Liver (tissue), 9 donors: Measurements from ENCODE around the gene TSKS. TPM values are rescaled to one million over a fixed set of nuclear protein-coding genes. Genes with fewer than 3 reads are reported as not detected.

ENCODE experiments used
- DNase-seq: peaks from one replicate; pipeline ENCODE4 v3.0.0-alpha.2; 2017; ENCODE audit warnings: low spot score
- H3K27ac ChIP-seq, 2 donors: one replicate each; pipeline ENCODE4 v1.7.0; 2013; ENCODE audit warnings: inconsistent platforms in 2 of 2, low read length in 2 of 2, control low read depth in 1 of 2, low read depth in 1 of 2, mild to moderate bottlenecking in 1 of 2
- H3K27me3 ChIP-seq, 4 donors: one replicate each; pipeline versions ENCODE4 v1.6.1 to v1.7.0; 2013; ENCODE audit warnings: low read length in 3 of 4, inconsistent platforms in 1 of 4, mild to moderate bottlenecking in 1 of 4, moderate library complexity in 1 of 4; ENCODE audit not compliant: control insufficient read depth in 4 of 4, insufficient read depth in 4 of 4
- H3K36me3 ChIP-seq, 4 donors: one replicate each; pipeline versions ENCODE4 v1.6.1 to v1.7.0; 2013; ENCODE audit warnings: low read length in 3 of 4, mild to moderate bottlenecking in 3 of 4, low read depth in 1 of 4, moderate library complexity in 1 of 4; ENCODE audit not compliant: control insufficient read depth in 4 of 4, insufficient read depth in 3 of 4
- H3K4me1 ChIP-seq, 4 donors: one replicate each; pipeline versions ENCODE4 v1.6.1 to v1.7.0; 2013; ENCODE audit warnings: low read length in 3 of 4, mild to moderate bottlenecking in 3 of 4, moderate library complexity in 1 of 4; ENCODE audit not compliant: control insufficient read depth in 4 of 4, insufficient read depth in 4 of 4
- H3K4me3 ChIP-seq, 3 donors: one replicate each; pipeline versions ENCODE4 v1.6.1 to v1.7.0; 2013; ENCODE audit warnings: low read length in 3 of 3, control low read depth in 1 of 3, low read depth in 1 of 3, mild to moderate bottlenecking in 1 of 3
- H3K9ac ChIP-seq, 2 donors: one replicate each; pipeline ENCODE4 v1.7.0; 2013; ENCODE audit warnings: low read length in 2 of 2, mild to moderate bottlenecking in 2 of 2, moderate library complexity in 2 of 2, control low read depth in 1 of 2, low read depth in 1 of 2
- H3K9me3 ChIP-seq, 4 donors: one replicate each; pipeline versions ENCODE4 v1.6.1 to v1.7.0; 2013; ENCODE audit warnings: low read length in 3 of 4; ENCODE audit not compliant: control insufficient read depth in 4 of 4
- ATF3 ChIP-seq: IDR thresholded peaks from 2 replicates; pipeline ENCODE4 v1.6.1; 2016; ENCODE audit warnings: antibody characterized with exemption
- CTCF ChIP-seq: fragments of 150-350 bp; IDR thresholded peaks from 2 replicates; pipeline ENCODE4 v1.5.1; 2017; ENCODE audit warnings: improper control_type of control experiment, low read depth, low read length; ENCODE audit not compliant: missing input control
- EGR1 ChIP-seq, 2 donors: IDR thresholded peaks; 2 replicates each; pipeline ENCODE4 v1.6.1; 2016 to 2018; ENCODE audit warnings: antibody characterized with exemption in 2 of 2, low read depth in 2 of 2
- FOXA1 ChIP-seq: IDR thresholded peaks from 2 replicates; pipeline ENCODE4 v1.6.1; 2016; ENCODE audit warnings: antibody characterized with exemption
- GABPA ChIP-seq, 2 donors: IDR thresholded peaks in 1 of 2; conservative IDR thresholded peaks in 1 of 2; 2 replicates each; pipeline ENCODE4 v1.6.1; 2016; ENCODE audit warnings: antibody characterized with exemption in 2 of 2, mild to moderate bottlenecking in 1 of 2, moderate library complexity in 1 of 2
- HNF4A ChIP-seq, 2 donors: conservative IDR thresholded peaks; 2 replicates each; pipeline ENCODE4 v1.6.1; 2016; ENCODE audit warnings: antibody characterized with exemption in 2 of 2, mild to moderate bottlenecking in 2 of 2
- HNF4G ChIP-seq: IDR thresholded peaks from 2 replicates; pipeline ENCODE4 v1.6.1; 2016; ENCODE audit warnings: antibody characterized with exemption
- JUND ChIP-seq, 2 donors: IDR thresholded peaks; 2 replicates each; pipeline ENCODE4 v1.6.1; 2016; ENCODE audit warnings: antibody characterized with exemption in 2 of 2
- MAX ChIP-seq: IDR thresholded peaks from 2 replicates; pipeline ENCODE4 v1.6.1; 2016; ENCODE audit warnings: antibody characterized with exemption
- REST ChIP-seq: IDR thresholded peaks from 2 replicates; pipeline ENCODE4 v1.6.1; 2016; ENCODE audit warnings: antibody characterized with exemption, mild to moderate bottlenecking
- SP1 ChIP-seq: IDR thresholded peaks from 2 replicates; pipeline ENCODE4 v1.6.1; 2018; ENCODE audit warnings: antibody characterized with exemption, mild to moderate bottlenecking
- TAF1 ChIP-seq: conservative IDR thresholded peaks from 2 replicates; pipeline ENCODE4 v1.6.1; 2016; ENCODE audit warnings: antibody characterized with exemption, mild to moderate bottlenecking
- YY1 ChIP-seq: IDR thresholded peaks from 2 replicates; pipeline ENCODE4 v1.6.1; 2016; ENCODE audit warnings: antibody characterized with exemption, mild to moderate bottlenecking
- ZBTB33 ChIP-seq: IDR thresholded peaks from 2 replicates; pipeline ENCODE4 v1.6.1; 2016; ENCODE audit warnings: antibody characterized with exemption
- WGBS: extraction: QIAGEN DNeasy Blood & Tissue Kit; methylation state at CpG from one replicate; pipeline ENCODE4 v1.1.7; 2013; 5-methylcytosine and 5-hydroxymethylcytosine counted together
- polyA plus RNA-seq, 2 donors: library from polyadenylated mRNA; stranded (reverse) in 1 of 2; unstranded in 1 of 2; fragments of 200-250 nt in 1 of 2; fragments of >200 nt in 1 of 2; fragmentation: Nextera tagmentation in 1 of 2; extraction: Ambion mirVana in 1 of 2; gene quantifications; one replicate each; pipeline versions ENCODE4 v1.2.1 to v1.2.3, GENCODE V29; 2013 to 2015
- total RNA-seq, 2 donors: library from RNA; depleted of rRNA; stranded (reverse); fragments of >200 nt; gene quantifications; one replicate each; pipeline ENCODE4 v1.2.3, GENCODE V29; 2014
- donor health status: healthy.
- donor health status: healthy.
- donor health status: healthy.
- donor health status: healthy.
- donor health status: healthy.

Gene TSKS
- total and polyA plus RNA-seq, 4 donors: 0.07 to 0.61 (median 0.08) TPM; not detected in 1

GRCh38 chr19:49692147-49692506 lies 71.0 kb downstream of the TSKS start:
- 75% methylated on average over 16 of the region's 16 CpGs for WGBS
- no peak for DNase-seq
- TF ChIP-seq HNF4G (no peak), JUND (IDR thresholded peaks at IDR 0.05) (no peak), TAF1 (no peak), SP1 (no peak), YY1 (no peak), ZBTB33 (no peak), ATF3 (no peak), REST (no peak), GABPA (IDR thresholded peaks at IDR 0.05 in 1 of 2, conservative IDR thresholded peaks at IDR 0.05 in 1 of 2) (no peak), HNF4A (conservative IDR thresholded peaks at IDR 0.05) (no peak), FOXA1 (no peak), CTCF (no peak), MAX (no peak), EGR1 (IDR thresholded peaks at IDR 0.05; ENCODE audit: low read depth in 2 of 2) (no peak)
- H3K4me1 ChIP-seq: peaks cover 3 to 29% (median 16%) of the 10 kb centered on the region in 4 donors
- H3K4me3 ChIP-seq: no peak overlapping the region
- H3K27ac ChIP-seq: no peak overlapping the region
- H3K9me3 ChIP-seq: no peaks in the 10 kb centered on the region
- no peaks in the 10 kb centered on the region for H3K27me3 ChIP-seq
- no peak overlapping the region for H3K9ac ChIP-seq
- peaks cover 0 to 8% (median 2%) of the 10 kb centered on the region in 4 donors for H3K36me3 ChIP-seq
